DMS79 (cell line): ENCODE results near the gene CSNK1G2.

Experiments
- DNase-seq: peaks from one replicate; lab custom pipeline; 2025; lab: John Stamatoyannopoulos, UW

Gene CSNK1G2

GRCh38 chr19:2018752-2019151, 77.8 kb downstream of the CSNK1G2 start:
- no peak for DNase-seq

- DNase-seq = peak; percentile 91
Measured at GRCh38 chr19:2021453-2022140, 80.6 kb downstream of the CSNK1G2 start.

GRCh38 chr19:2022289-2022688, 81.3 kb downstream of the CSNK1G2 start:
- DNase-seq = no peak

- no peak for DNase-seq
Measured at GRCh38 chr19:2026770-2027169, 85.8 kb downstream of the CSNK1G2 start.

GRCh38 chr19:2027361-2027760, 86.4 kb downstream of the CSNK1G2 start:
- DNase-seq = no peak
